HG03045 (cell line): ENCODE results near the gene CHSY3.
"Not testable (repeated sequence)": the region's sequence is repeated elsewhere in the genome, so short reads cannot be mapped to it uniquely, and the experiment has no call there.

Source experiments
- ATAC-seq: cut with Tn5 transposase; IDR thresholded peaks from one replicate; pipeline ENCODE4 v1.9.1; 2021; ENCODE audit warnings: mild to moderate bottlenecking, moderate library complexity; ENCODE audit not compliant: unreplicated experiment

The CHSY3 gene

GRCh38 chr5:130141659-130142320 is 237.5 kb downstream of the CHSY3 start:
- ATAC-seq = peak; percentile 64

GRCh38 chr5:130151239-130151638 is 247.0 kb downstream of the CHSY3 start:
- ATAC-seq = no peak

GRCh38 chr5:130155345-130156011 is 251.2 kb downstream of the CHSY3 start:
- ATAC-seq = no peak

- no peak for ATAC-seq
Observed at GRCh38 chr5:130158036-130158435, 253.8 kb downstream of the CHSY3 start.

GRCh38 chr5:130159968-130160367 is 255.7 kb downstream of the CHSY3 start:
- ATAC-seq = no peak

- ATAC-seq = no peak
Observed at GRCh38 chr5:130164966-130165365, 260.7 kb downstream of the CHSY3 start.

GRCh38 chr5:130166839-130167490 is 262.7 kb downstream of the CHSY3 start:
- no peak for ATAC-seq

- ATAC-seq = no peak
Observed at GRCh38 chr5:130168211-130168610, 263.9 kb downstream of the CHSY3 start.

GRCh38 chr5:130171699-130172098 is 267.4 kb downstream of the CHSY3 start:
- ATAC-seq = no peak

- ATAC-seq = no peak
Observed at GRCh38 chr5:130183115-130183514, 278.9 kb downstream of the CHSY3 start.

GRCh38 chr5:130189961-130190360 is 285.7 kb downstream of the CHSY3 start:
- ATAC-seq = no peak

GRCh38 chr5:130198927-130199326 is 294.7 kb downstream of the CHSY3 start:
- ATAC-seq = no peak

- ATAC-seq = no peak
Observed at GRCh38 chr5:130206686-130207085, 302.4 kb downstream of the CHSY3 start.

GRCh38 chr5:130213607-130214006 is 309.3 kb downstream of the CHSY3 start:
- ATAC-seq = no peak

- no peak for ATAC-seq
Observed at GRCh38 chr5:130216286-130216685, 312.0 kb downstream of the CHSY3 start.

GRCh38 chr5:130222573-130222972 is 318.3 kb downstream of the CHSY3 start:
- no peak for ATAC-seq

- not testable (repeated sequence) for ATAC-seq
Observed at GRCh38 chr5:130226556-130226955, 322.3 kb downstream of the CHSY3 start.

GRCh38 chr5:130227699-130228098 is 323.4 kb downstream of the CHSY3 start:
- no peak for ATAC-seq

- ATAC-seq = no peak
Observed at GRCh38 chr5:130231786-130232185, 327.5 kb downstream of the CHSY3 start.

- no peak for ATAC-seq
Observed at GRCh38 chr5:130234816-130235215, 330.6 kb downstream of the CHSY3 start.
